NCI-H1694 treated with DMSO at 0.1 percent for 48 hours (cell line): ENCODE measurements around the gene ACY1.
"Not testable (repeated sequence)": the region's sequence is repeated elsewhere in the genome, so short reads cannot be mapped to it uniquely, and the experiment has no call there.

Source experiments
- DNase-seq: peaks from one replicate; lab custom pipeline; 2025; lab: John Stamatoyannopoulos, UW

ACY1 gene

GRCh38 chr3:51983578-51984268 lies 388 bp downstream of the ACY1 start:
- DNase-seq, result no peak

- DNase-seq, result no peak
Observed at GRCh38 chr3:51984269-51984647, 923 bp downstream of the ACY1 start.

GRCh38 chr3:51985063-51985462 lies 1.7 kb downstream of the ACY1 start:
- DNase-seq, result no peak

- no peak for DNase-seq
Observed at GRCh38 chr3:51986010-51986947, 2.9 kb downstream of the ACY1 start.

GRCh38 chr3:51987568-51987967 lies 4.2 kb downstream of the ACY1 start:
- no peak for DNase-seq

GRCh38 chr3:51988286-51989146 lies 5.2 kb downstream of the ACY1 start:
- DNase-seq, result no peak

GRCh38 chr3:51990501-51990971 lies 7.2 kb downstream of the ACY1 start:
- DNase-seq, result not testable (repeated sequence)

- DNase-seq, result no peak
Observed at GRCh38 chr3:51992017-51992682, 8.8 kb downstream of the ACY1 start.

- not testable (repeated sequence) for DNase-seq
Observed at GRCh38 chr3:51993657-51994056, 10.3 kb downstream of the ACY1 start.

GRCh38 chr3:51994530-51994929 lies 11.2 kb downstream of the ACY1 start:
- no peak for DNase-seq

GRCh38 chr3:51995346-51996163 lies 12.2 kb downstream of the ACY1 start, which contains the start of gene RPL29:
Gene RPL29, minus strand, starts transcription at chr3:51995895. Its CDS starts 434 bp downstream, at chr3:51995461.
- peak; percentile 68 for DNase-seq

- no peak for DNase-seq
Observed at GRCh38 chr3:51997172-51997571, 13.8 kb downstream of the ACY1 start.

- DNase-seq, result no peak
Observed at GRCh38 chr3:51997935-51998596, 14.7 kb downstream of the ACY1 start.

- DNase-seq, result no peak
Observed at GRCh38 chr3:51998774-51999173, 15.4 kb downstream of the ACY1 start.

- DNase-seq, result no peak
Observed at GRCh38 chr3:51999846-52000245, 16.5 kb downstream of the ACY1 start.

- peak; percentile 17 for DNase-seq
Observed at GRCh38 chr3:52001443-52001974, 18.2 kb downstream of the ACY1 start.

GRCh38 chr3:52002748-52003147 lies 19.4 kb downstream of the ACY1 start:
- no peak for DNase-seq

- peak; percentile 28 for DNase-seq
Observed at GRCh38 chr3:52004163-52004787, 20.9 kb downstream of the ACY1 start.

- DNase-seq, result no peak
Observed at GRCh38 chr3:52004906-52005395, 21.6 kb downstream of the ACY1 start.
